Smooth muscle cell of the brain vasculature (primary cell): ENCODE results near the gene FADS3.
A peak's percentile ranks its signal among the peaks of the same experiment; 100 is the strongest.

ENCODE experiments used
- DNase-seq: peaks from one replicate; pipeline ENCODE4 v3.0.0-alpha.2; 2012; ENCODE audit warnings: low read depth, low spot score

Gene FADS3

GRCh38 chr11:61913699-61914395, 22.5 kb upstream of the FADS3 start:
- DNase-seq = no peak

- no peak for DNase-seq
These were observed 21.8 kb upstream of the FADS3 start for GRCh38 chr11:61912991-61913698.

- DNase-seq = no peak
These were observed 21.2 kb upstream of the FADS3 start for GRCh38 chr11:61912530-61912898.

- no peak for DNase-seq
These were observed 20.6 kb upstream of the FADS3 start for GRCh38 chr11:61911701-61912529.

- DNase-seq = no peak
These were observed 19.9 kb upstream of the FADS3 start for GRCh38 chr11:61911128-61911700.

- DNase-seq = no peak
These were observed 19.1 kb upstream of the FADS3 start for GRCh38 chr11:61910187-61911127.

- DNase-seq = no peak
These were observed 17.5 kb upstream of the FADS3 start for GRCh38 chr11:61908730-61909316.

GRCh38 chr11:61907871-61908729, 16.8 kb upstream of the FADS3 start:
- DNase-seq = no peak

- no peak for DNase-seq
These were observed 15.9 kb upstream of the FADS3 start for GRCh38 chr11:61907282-61907681.

GRCh38 chr11:61906522-61906909, 15.2 kb upstream of the FADS3 start:
- no peak for DNase-seq

GRCh38 chr11:61905801-61906521, 14.6 kb upstream of the FADS3 start:
- DNase-seq = no peak

- DNase-seq = no peak
These were observed 13.8 kb upstream of the FADS3 start for GRCh38 chr11:61905067-61905696.

GRCh38 chr11:61904539-61905048, 13.2 kb upstream of the FADS3 start:
- DNase-seq = no peak

- no peak for DNase-seq
These were observed 12.5 kb upstream of the FADS3 start for GRCh38 chr11:61903845-61904244.

GRCh38 chr11:61902313-61902712, 11.0 kb upstream of the FADS3 start:
- DNase-seq = no peak

GRCh38 chr11:61901397-61901796, 10.1 kb upstream of the FADS3 start:
- DNase-seq = no peak

- DNase-seq = no peak
These were observed 8.9 kb upstream of the FADS3 start for GRCh38 chr11:61900251-61900650.

- peak; percentile 57 for DNase-seq
These were observed 7.9 kb upstream of the FADS3 start for GRCh38 chr11:61899146-61899841.
